Measurements from ENCODE around the gene SMAD3. TPM values are rescaled to one million over a fixed set of nuclear protein-coding genes. Genes with fewer than 3 reads are reported as not detected.
"Not testable (repeated sequence)": the region's sequence is repeated elsewhere in the genome, so short reads cannot be mapped to it uniquely, and the experiment has no call there.

Gene SMAD3
- total and polyA plus RNA-seq, 4 donors = 4.0 to 12.2 (median 5.5) TPM

- Histone ChIP-seq H3K9ac (ENCODE audit: low read depth in 1 of 2, low read length in 2 of 2) (no peak overlapping the region), H3K27ac (ENCODE audit: low read depth in 1 of 2, low read length in 2 of 2) (no peak overlapping the region), H3K9me3 (ENCODE audit: control insufficient read depth in 4 of 4, low read length in 3 of 4) (no peaks in the 10 kb centered on the region), H3K36me3 (ENCODE audit: control insufficient read depth in 4 of 4, insufficient read depth in 3 of 4, low read depth in 1 of 4, low read length in 3 of 4) (peaks cover 0 to 3% (median 0%) of the 10 kb centered on the region in 4 donors), H3K4me3 (ENCODE audit: low read depth in 1 of 3, low read length in 3 of 3) (no peak overlapping the region), H3K4me1 (ENCODE audit: control insufficient read depth in 4 of 4, insufficient read depth in 4 of 4, low read length in 3 of 4) (peaks cover 2 to 12% (median 10%) of the 10 kb centered on the region in 4 donors), H3K27me3 (ENCODE audit: control insufficient read depth in 4 of 4, insufficient read depth in 4 of 4, low read length in 3 of 4) (no peaks in the 10 kb centered on the region)
- 82% methylated on average over 1 of the region's 1 CpG for WGBS
- TF ChIP-seq EGR1 (IDR thresholded peaks at IDR 0.05; ENCODE audit: low read depth in 2 of 2) (no peak), FOXA1 (IDR thresholded peaks at IDR 0.05) (no peak), FOXA2 (IDR thresholded peaks at IDR 0.05) (no peak), YY1 (IDR thresholded peaks at IDR 0.05) (no peak), ATF3 (IDR thresholded peaks at IDR 0.05) (no peak), SP1 (IDR thresholded peaks at IDR 0.05) (no peak), GABPA (IDR thresholded peaks at IDR 0.05 in 1 of 2, conservative IDR thresholded peaks at IDR 0.05 in 1 of 2) (no peak), RAD21 (IDR thresholded peaks at IDR 0.05) (no peak)
- TF ChIP-seq, protein P1, sequence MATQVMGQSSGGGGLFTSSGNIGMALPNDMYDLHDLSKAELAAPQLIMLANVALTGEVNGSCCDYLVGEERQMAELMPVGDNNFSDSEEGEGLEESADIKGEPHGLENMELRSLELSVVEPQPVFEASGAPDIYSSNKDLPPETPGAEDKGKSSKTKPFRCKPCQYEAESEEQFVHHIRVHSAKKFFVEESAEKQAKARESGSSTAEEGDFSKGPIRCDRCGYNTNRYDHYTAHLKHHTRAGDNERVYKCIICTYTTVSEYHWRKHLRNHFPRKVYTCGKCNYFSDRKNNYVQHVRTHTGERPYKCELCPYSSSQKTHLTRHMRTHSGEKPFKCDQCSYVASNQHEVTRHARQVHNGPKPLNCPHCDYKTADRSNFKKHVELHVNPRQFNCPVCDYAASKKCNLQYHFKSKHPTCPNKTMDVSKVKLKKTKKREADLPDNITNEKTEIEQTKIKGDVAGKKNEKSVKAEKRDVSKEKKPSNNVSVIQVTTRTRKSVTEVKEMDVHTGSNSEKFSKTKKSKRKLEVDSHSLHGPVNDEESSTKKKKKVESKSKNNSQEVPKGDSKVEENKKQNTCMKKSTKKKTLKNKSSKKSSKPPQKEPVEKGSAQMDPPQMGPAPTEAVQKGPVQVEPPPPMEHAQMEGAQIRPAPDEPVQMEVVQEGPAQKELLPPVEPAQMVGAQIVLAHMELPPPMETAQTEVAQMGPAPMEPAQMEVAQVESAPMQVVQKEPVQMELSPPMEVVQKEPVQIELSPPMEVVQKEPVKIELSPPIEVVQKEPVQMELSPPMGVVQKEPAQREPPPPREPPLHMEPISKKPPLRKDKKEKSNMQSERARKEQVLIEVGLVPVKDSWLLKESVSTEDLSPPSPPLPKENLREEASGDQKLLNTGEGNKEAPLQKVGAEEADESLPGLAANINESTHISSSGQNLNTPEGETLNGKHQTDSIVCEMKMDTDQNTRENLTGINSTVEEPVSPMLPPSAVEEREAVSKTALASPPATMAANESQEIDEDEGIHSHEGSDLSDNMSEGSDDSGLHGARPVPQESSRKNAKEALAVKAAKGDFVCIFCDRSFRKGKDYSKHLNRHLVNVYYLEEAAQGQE (IDR thresholded peaks at IDR 0.05) = no peak
- TF ChIP-seq, protein P2, sequence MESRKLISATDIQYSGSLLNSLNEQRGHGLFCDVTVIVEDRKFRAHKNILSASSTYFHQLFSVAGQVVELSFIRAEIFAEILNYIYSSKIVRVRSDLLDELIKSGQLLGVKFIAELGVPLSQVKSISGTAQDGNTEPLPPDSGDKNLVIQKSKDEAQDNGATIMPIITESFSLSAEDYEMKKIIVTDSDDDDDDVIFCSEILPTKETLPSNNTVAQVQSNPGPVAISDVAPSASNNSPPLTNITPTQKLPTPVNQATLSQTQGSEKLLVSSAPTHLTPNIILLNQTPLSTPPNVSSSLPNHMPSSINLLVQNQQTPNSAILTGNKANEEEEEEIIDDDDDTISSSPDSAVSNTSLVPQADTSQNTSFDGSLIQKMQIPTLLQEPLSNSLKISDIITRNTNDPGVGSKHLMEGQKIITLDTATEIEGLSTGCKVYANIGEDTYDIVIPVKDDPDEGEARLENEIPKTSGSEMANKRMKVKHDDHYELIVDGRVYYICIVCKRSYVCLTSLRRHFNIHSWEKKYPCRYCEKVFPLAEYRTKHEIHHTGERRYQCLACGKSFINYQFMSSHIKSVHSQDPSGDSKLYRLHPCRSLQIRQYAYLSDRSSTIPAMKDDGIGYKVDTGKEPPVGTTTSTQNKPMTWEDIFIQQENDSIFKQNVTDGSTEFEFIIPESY (IDR thresholded peaks at IDR 0.05) = no peak
- no peak for DNase-seq (ENCODE audit: low spot score)
Observed at GRCh38 chr15:67152429-67152828, 87.0 kb downstream of the SMAD3 start.

DNA sequence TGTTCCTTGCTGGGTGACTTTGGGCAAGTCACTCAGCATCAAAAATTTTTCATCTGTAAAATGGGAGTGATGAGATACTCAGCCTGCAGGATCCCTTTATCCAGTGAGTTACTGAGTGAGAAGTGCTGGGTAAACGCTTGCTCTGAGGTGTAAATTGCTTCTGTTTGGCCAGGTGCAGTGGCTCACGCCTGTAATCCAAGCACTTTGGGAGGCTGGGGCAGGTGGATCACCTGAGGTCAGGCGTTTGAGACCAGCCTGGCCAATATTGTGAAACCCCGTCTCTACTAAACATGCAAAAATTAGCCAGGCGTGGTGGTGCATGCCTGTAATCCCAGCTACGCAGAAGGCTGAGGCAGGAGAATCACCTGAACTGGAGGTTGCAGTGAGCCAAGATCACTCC, 87.6 kb downstream of the SMAD3 start:
- not testable (repeated sequence) for H3K9ac ChIP-seq (ENCODE audit: low read depth in 1 of 2, low read length in 2 of 2); DNase-seq (ENCODE audit: low spot score); H3K9me3 ChIP-seq (ENCODE audit: control insufficient read depth in 4 of 4, low read length in 3 of 4); H3K36me3 ChIP-seq (ENCODE audit: control insufficient read depth in 4 of 4, insufficient read depth in 3 of 4, low read depth in 1 of 4, low read length in 3 of 4); H3K4me3 ChIP-seq (ENCODE audit: low read depth in 1 of 3, low read length in 3 of 3); H3K27ac ChIP-seq (ENCODE audit: low read depth in 1 of 2, low read length in 2 of 2); H3K4me1 ChIP-seq (ENCODE audit: control insufficient read depth in 4 of 4, insufficient read depth in 4 of 4, low read length in 3 of 4); H3K27me3 ChIP-seq (ENCODE audit: control insufficient read depth in 4 of 4, insufficient read depth in 4 of 4, low read length in 3 of 4)
- 68% methylated on average over 6 of the region's 6 CpGs for WGBS

GRCh38 chr15:67154249-67154648, 88.8 kb downstream of the SMAD3 start:
- no peak overlapping the region for H3K27ac ChIP-seq (ENCODE audit: low read depth in 1 of 2, low read length in 2 of 2)
- TF ChIP-seq FOXA1 (IDR thresholded peaks at IDR 0.05) (no peak), RXRA (IDR thresholded peaks at IDR 0.05) (no peak), HNF4A (conservative IDR thresholded peaks at IDR 0.05) (no peak), RAD21 (IDR thresholded peaks at IDR 0.05) (no peak), MAX (IDR thresholded peaks at IDR 0.05) (no peak), SP1 (IDR thresholded peaks at IDR 0.05) (no peak), TAF1 (conservative IDR thresholded peaks at IDR 0.05) (no peak), JUND (IDR thresholded peaks at IDR 0.05) (no peak), ATF3 (IDR thresholded peaks at IDR 0.05) (no peak), CTCF (IDR thresholded peaks at IDR 0.05; ENCODE audit: low read depth, low read length, missing input control) (no peak), NR2F2 (IDR thresholded peaks at IDR 0.05) (no peak)
- TF ChIP-seq, protein P1 (IDR thresholded peaks at IDR 0.05) = no peak

More at GRCh38 chr15:67154249-67154648, 88.8 kb downstream of the SMAD3 start:
- H3K9me3 ChIP-seq (ENCODE audit: control insufficient read depth in 4 of 4, low read length in 3 of 4) = no peaks in the 10 kb centered on the region
- no peaks in the 10 kb centered on the region for H3K27me3 ChIP-seq (ENCODE audit: control insufficient read depth in 4 of 4, insufficient read depth in 4 of 4, low read length in 3 of 4)
- H3K9ac ChIP-seq (ENCODE audit: low read depth in 1 of 2, low read length in 2 of 2) = no peak overlapping the region
- DNase-seq (ENCODE audit: low spot score) = no peak
- peaks cover 0 to 5% (median 2%) of the 10 kb centered on the region in 4 donors for H3K4me1 ChIP-seq (ENCODE audit: control insufficient read depth in 4 of 4, insufficient read depth in 4 of 4, low read length in 3 of 4)
- H3K4me3 ChIP-seq (ENCODE audit: low read depth in 1 of 3, low read length in 3 of 3) = no peak overlapping the region
- peaks cover 0 to 3% (median 0%) of the 10 kb centered on the region in 4 donors for H3K36me3 ChIP-seq (ENCODE audit: control insufficient read depth in 4 of 4, insufficient read depth in 3 of 4, low read depth in 1 of 4, low read length in 3 of 4)

Measured in liver (tissue), 9 donors.